CD4-positive, CD25-positive, alpha-beta regulatory T cell (primary cell): Measurements from ENCODE around the gene B3GNT8. TPM values are rescaled to one million over a fixed set of nuclear protein-coding genes. Genes with fewer than 3 reads are reported as not detected.
"Not testable (repeated sequence)": the region's sequence is repeated elsewhere in the genome, so short reads cannot be mapped to it uniquely, and the experiment has no call there.

Experiments used
- ATAC-seq, 2 donors: fragments of 150-1000 bp; cut with Tn5 transposase; one replicate each; pipeline ENCODE4 v1.10.0; 2021; ENCODE audit warnings: low read depth in 2 of 2, moderate number of reproducible peaks in 2 of 2, moderate library complexity in 1 of 2
- DNase-seq, 3 donors: peaks; one replicate each; pipeline versions ENCODE4 v3.0.0 to v3.0.0-alpha.2; 2012 to 2022; ENCODE audit warnings: mixed read lengths in 1 of 3
- H3K27ac ChIP-seq: one replicate; pipeline ENCODE4 v1.7.0; 2013; ENCODE audit warnings: mild to moderate bottlenecking, low read length; ENCODE audit not compliant: insufficient read depth, poor library complexity, severe bottlenecking
- H3K27me3 ChIP-seq: one replicate; pipeline ENCODE4 v1.7.0; 2013; ENCODE audit warnings: low read length; ENCODE audit not compliant: control insufficient read depth, insufficient read depth
- H3K36me3 ChIP-seq: one replicate; pipeline ENCODE4 v1.7.0; 2013; ENCODE audit warnings: mild to moderate bottlenecking, low read length, moderate library complexity; ENCODE audit not compliant: control insufficient read depth, insufficient read depth
- H3K4me1 ChIP-seq: 2 replicates; pipeline ENCODE4 v1.7.0; 2013; ENCODE audit warnings: mild to moderate bottlenecking, low read length; ENCODE audit not compliant: insufficient read depth, control insufficient read depth, poor library complexity, severe bottlenecking
- H3K4me3 ChIP-seq: one replicate; pipeline ENCODE4 v1.7.0; 2013; ENCODE audit warnings: low read depth, mild to moderate bottlenecking, low read length, moderate library complexity
- H3K9me3 ChIP-seq, 2 experiments: 1 replicate in 1 of 2; 2 replicates in 1 of 2; pipeline ENCODE4 v1.7.0; 2013; ENCODE audit warnings: low read length in 2 of 2, mild to moderate bottlenecking in 1 of 2, moderate library complexity in 1 of 2; ENCODE audit not compliant: control insufficient read depth in 2 of 2
- H3K27ac Mint-ChIP-seq, 3 donors: one replicate each; pipeline ENCODE4 v1.8.0; 2020 to 2022; ENCODE audit warnings: mild to moderate bottlenecking in 3 of 3, mixed read lengths in 3 of 3, moderate library complexity in 2 of 3
- H3K27me3 Mint-ChIP-seq: one replicate; pipeline ENCODE4 v1.8.0; 2022; ENCODE audit warnings: mild to moderate bottlenecking, mixed read lengths
- H3K36me3 Mint-ChIP-seq: one replicate; pipeline ENCODE4 v1.8.0; 2020; ENCODE audit warnings: mixed read lengths
- H3K4me1 Mint-ChIP-seq, 4 donors: one replicate each; pipeline ENCODE4 v1.8.0; 2020 to 2022; ENCODE audit warnings: mixed read lengths in 4 of 4, mild to moderate bottlenecking in 1 of 4
- H3K4me3 Mint-ChIP-seq, 4 donors: one replicate each; pipeline ENCODE4 v1.8.0; 2020 to 2022; ENCODE audit warnings: mild to moderate bottlenecking in 4 of 4, mixed read lengths in 4 of 4, moderate library complexity in 3 of 4
- H3K9me3 Mint-ChIP-seq, 7 donors: one replicate each; pipeline ENCODE4 v1.8.0; 2020 to 2022; ENCODE audit warnings: mixed read lengths in 7 of 7, mild to moderate bottlenecking in 3 of 7, moderate library complexity in 2 of 7
- polyA plus RNA-seq, 4 donors: library from polyadenylated mRNA; unstranded; fragments of 300-500 nt; fragmentation: Illumina TruSeq; gene quantifications; one replicate each; pipeline ENCODE4 v1.2.3, GENCODE V29; 2021
- total RNA-seq: library from RNA; stranded (reverse); gene quantifications from one replicate; pipeline ENCODE4 v1.2.3, GENCODE V29; 2022

B3GNT8 gene
- total and polyA plus RNA-seq, 5 donors from 2014 or later = 0.45 to 1.0 (median 0.67) TPM

DNA sequence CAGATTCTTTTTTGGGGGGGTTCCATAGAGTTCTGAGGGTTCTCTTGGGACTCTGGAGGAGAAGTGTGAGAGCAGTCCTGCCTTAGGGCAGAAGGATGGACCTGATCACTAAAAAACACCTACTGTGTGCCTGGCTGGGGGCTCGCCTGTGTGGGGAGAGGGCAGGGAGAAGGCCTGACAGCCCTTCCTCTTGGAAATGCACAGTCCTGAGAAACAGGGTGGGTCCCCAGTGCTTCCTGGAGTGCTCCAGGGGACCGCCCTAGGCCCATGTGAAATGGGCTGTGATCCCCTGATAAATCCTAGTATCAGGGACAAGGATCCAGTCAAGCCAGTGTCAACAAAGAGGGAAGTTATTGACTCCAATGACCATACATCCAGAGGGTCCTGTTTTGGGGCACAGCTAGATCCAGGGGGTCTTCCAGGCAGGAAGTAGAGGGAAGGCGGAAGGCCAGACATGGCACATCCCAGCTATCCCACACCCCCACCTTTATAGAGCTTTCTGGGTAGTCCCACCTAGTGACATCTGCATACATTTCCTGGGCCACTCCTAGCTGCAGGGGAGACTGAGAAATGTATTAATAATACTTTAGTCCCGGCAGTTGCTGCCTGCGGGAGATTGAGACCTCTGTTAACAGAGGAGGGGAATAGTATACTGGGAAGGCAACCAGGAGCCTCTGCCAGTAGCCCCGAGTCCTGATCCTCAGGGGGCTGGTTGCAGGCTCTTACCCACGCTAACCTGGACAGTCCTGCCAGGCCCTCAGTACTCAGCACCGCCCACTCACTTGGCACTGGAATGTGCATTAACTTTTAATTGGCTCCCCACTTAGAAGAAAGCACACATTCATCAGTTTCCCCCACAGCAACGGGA is 15.8 kb downstream of the B3GNT8 start:
- Mint-ChIP-seq H3K4me3 (no peak overlapping the region), H3K4me1 (peaks cover 5 to 13% (median 7%) of the 10 kb centered on the region in 4 donors), H3K9me3 (no peaks in the 10 kb centered on the region), H3K36me3 (peaks cover 28% of the 10 kb centered on the region), H3K27ac (no peak overlapping the region), H3K27me3 (no peaks in the 10 kb centered on the region)
- Histone ChIP-seq H3K4me3 (no peak overlapping the region), H3K27me3 (no peaks in the 10 kb centered on the region), H3K27ac (no peak overlapping the region), H3K4me1 (no peaks in the 10 kb centered on the region), H3K9me3 (no peaks in the 10 kb centered on the region), H3K36me3 (peaks cover 35% of the 10 kb centered on the region)
- ATAC-seq (no peak), DNase-seq (no peak)

DNA sequence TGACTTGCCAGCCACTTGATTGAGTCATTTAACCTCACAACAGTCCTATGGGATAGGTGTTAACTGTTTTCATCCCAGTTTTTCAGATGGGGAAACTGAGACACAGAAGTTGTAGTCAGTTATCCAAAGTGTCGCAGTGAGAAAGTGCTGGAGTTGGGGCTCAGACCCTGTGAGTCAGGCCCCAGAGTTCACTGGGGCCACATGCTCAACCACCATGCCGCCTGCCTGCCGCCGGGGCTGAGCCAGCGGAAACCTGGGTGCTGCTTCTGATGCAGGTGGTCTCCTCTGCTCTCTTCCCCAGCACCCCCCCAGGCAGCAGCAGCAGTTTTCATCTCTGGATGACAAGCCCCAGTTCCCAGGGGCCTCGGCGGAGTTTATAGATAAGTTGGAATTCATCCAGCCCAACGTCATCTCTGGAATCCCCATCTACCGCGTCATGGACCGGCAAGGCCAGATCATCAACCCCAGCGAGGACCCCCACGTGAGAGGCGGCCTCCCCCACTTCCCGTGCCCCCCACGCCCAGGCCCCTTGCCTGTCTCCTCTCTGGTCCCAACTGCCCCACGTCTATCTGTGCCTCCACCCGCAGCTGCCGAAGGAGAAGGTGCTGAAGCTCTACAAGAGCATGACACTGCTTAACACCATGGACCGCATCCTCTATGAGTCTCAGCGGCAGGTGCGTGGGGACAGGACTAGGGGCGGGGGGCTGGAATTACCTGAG is 16.7 kb downstream of the B3GNT8 start:
- peaks cover 25% of the 10 kb centered on the region for H3K36me3 Mint-ChIP-seq
- no peak overlapping the region for H3K27ac Mint-ChIP-seq
- DNase-seq (no peak), ATAC-seq (no peak)
- H3K4me3 Mint-ChIP-seq = no peak overlapping the region
- Histone ChIP-seq H3K4me3 (no peak overlapping the region), H3K9me3 (no peaks in the 10 kb centered on the region), H3K36me3 (peaks cover 31% of the 10 kb centered on the region), H3K27ac (no peak overlapping the region), H3K4me1 (no peaks in the 10 kb centered on the region), H3K27me3 (no peaks in the 10 kb centered on the region)
- H3K9me3 Mint-ChIP-seq = no peaks in the 10 kb centered on the region
- peaks cover 5 to 13% (median 7%) of the 10 kb centered on the region in 4 donors for H3K4me1 Mint-ChIP-seq
- H3K27me3 Mint-ChIP-seq = no peaks in the 10 kb centered on the region

DNA sequence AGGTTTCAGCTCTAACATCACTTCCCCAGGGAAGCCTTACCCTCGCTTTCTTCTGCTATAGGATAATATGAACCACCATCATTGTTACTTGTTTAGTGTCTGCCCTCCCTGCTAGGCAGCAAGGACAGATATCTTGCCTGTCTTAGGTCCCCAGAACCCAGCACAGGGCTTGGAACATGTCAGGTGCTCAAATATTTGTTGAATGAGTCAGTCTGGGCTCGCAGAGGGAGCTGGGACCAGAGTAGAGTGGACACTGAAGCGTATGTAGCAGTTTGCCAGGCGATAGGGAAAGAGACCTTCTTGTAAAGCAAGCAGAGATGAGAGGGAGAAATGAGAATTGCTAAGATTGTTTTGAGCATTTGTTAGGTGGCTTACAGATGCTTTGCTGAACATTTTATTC is 17.9 kb downstream of the B3GNT8 start:
- Histone ChIP-seq H3K9me3 (no peaks in the 10 kb centered on the region), H3K36me3 (peaks cover 21% of the 10 kb centered on the region), H3K4me3 (no peak overlapping the region), H3K27me3 (no peaks in the 10 kb centered on the region), H3K4me1 (no peaks in the 10 kb centered on the region), H3K27ac (no peak overlapping the region)
- Mint-ChIP-seq H3K4me1 (peaks cover 5 to 13% (median 9%) of the 10 kb centered on the region in 4 donors), H3K4me3 (peak overlapping the region in 1 of 4 donors; percentile 7), H3K9me3 (no peaks in the 10 kb centered on the region), H3K27ac (no peak overlapping the region), H3K36me3 (peaks cover 22% of the 10 kb centered on the region), H3K27me3 (no peaks in the 10 kb centered on the region)
- ATAC-seq = no peak
- no peak for DNase-seq

DNA sequence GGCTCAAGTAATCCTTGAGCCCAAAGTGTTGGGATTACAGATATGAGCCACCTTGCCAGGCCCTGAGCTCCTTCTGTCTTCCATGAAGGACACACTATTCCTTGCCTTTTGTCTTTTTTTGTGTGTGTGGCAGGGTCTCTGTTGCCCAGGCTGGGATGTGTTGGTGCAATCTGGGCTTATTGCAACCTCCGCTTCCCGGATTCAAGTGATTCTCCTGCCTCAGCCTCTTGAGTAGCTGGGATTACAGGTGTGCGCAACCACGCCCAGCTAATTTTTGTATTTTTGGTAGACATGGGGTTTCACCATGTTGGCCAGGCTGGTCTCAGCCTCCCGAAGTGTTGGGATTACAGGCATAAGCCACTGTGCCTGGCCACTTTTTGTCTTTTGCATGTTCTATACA is 18.3 kb downstream of the B3GNT8 start:
- not testable (repeated sequence) for DNase-seq, H3K27me3 ChIP-seq, H3K4me1 ChIP-seq, H3K9me3 Mint-ChIP-seq, H3K9me3 ChIP-seq, H3K27ac Mint-ChIP-seq, H3K27me3 Mint-ChIP-seq, H3K4me3 ChIP-seq, H3K27ac ChIP-seq, ATAC-seq
- peaks cover 18% of the 10 kb centered on the region for H3K36me3 ChIP-seq
- peak overlapping the region in 1 of 4 donors; percentile 7 for H3K4me3 Mint-ChIP-seq
- peaks cover 18% of the 10 kb centered on the region for H3K36me3 Mint-ChIP-seq
- H3K4me1 Mint-ChIP-seq = peaks cover 5 to 13% (median 9%) of the 10 kb centered on the region in 4 donors

DNA sequence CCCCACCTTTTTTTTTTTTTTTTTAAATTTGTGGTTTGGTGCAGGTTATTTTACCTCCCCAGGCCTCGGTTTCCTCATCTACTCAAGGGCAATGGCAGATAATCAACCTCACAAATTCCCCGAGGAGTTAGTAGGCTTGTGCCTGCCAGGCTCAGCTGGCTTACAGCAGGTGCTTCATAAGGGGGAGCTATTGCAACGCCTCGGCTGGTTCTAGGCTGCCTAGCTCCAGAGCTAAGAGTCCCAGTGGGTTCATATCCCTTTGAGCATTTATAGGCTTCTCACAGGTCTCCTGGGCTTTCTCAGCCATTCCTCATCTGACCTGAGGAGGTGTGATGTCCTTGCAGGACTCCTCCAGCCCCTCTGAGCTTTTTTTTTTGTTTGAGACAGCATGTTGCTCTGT is 18.9 kb downstream of the B3GNT8 start:
- H3K4me3 Mint-ChIP-seq = no peak overlapping the region
- H3K27me3 Mint-ChIP-seq = no peaks in the 10 kb centered on the region
- DNase-seq (no peak), ATAC-seq (no peak)
- no peak overlapping the region for H3K27ac Mint-ChIP-seq
- peaks cover 5 to 16% (median 9%) of the 10 kb centered on the region in 4 donors for H3K4me1 Mint-ChIP-seq
- Histone ChIP-seq H3K36me3 (peaks cover 13% of the 10 kb centered on the region), H3K4me1 (no peaks in the 10 kb centered on the region), H3K27me3 (no peaks in the 10 kb centered on the region), H3K9me3 (no peaks in the 10 kb centered on the region), H3K4me3 (no peak overlapping the region), H3K27ac (no peak overlapping the region)
- no peaks in the 10 kb centered on the region for H3K9me3 Mint-ChIP-seq
- H3K36me3 Mint-ChIP-seq = peaks cover 12% of the 10 kb centered on the region

DNA sequence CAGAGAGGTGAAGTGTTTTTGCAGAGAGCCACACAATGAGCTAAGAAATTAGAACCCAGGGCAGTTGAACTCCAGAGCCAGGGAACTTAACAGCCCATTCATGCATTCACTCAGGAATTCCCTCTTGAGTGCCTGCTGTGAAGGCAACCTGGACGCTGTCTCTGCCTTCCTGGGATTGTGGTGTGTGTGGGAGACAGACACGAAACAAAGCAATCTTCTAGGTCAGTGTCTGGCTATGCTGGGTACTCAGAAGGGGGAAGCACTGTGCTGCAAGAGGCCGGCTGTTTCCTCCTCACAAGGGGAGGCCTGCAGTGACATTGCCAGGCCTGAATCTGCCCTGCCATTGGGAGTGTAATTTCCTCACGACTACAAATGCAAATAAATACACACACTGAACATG is 19.9 kb downstream of the B3GNT8 start:
- H3K4me3 ChIP-seq = no peak overlapping the region
- H3K36me3 ChIP-seq = peaks cover 11% of the 10 kb centered on the region
- H3K27me3 ChIP-seq = no peaks in the 10 kb centered on the region
- Mint-ChIP-seq H3K4me1 (peaks cover 5 to 16% (median 9%) of the 10 kb centered on the region in 4 donors), H3K9me3 (no peaks in the 10 kb centered on the region), H3K27me3 (no peaks in the 10 kb centered on the region), H3K27ac (peak overlapping the region in 1 of 3 donors; percentile 3), H3K36me3 (peaks cover 12% of the 10 kb centered on the region), H3K4me3 (peak overlapping the region in 1 of 4 donors; percentile 62)
- H3K9me3 ChIP-seq = no peaks in the 10 kb centered on the region
- H3K4me1 ChIP-seq = no peaks in the 10 kb centered on the region
- no peak overlapping the region for H3K27ac ChIP-seq
- ATAC-seq (no peak), DNase-seq (no peak)

DNA sequence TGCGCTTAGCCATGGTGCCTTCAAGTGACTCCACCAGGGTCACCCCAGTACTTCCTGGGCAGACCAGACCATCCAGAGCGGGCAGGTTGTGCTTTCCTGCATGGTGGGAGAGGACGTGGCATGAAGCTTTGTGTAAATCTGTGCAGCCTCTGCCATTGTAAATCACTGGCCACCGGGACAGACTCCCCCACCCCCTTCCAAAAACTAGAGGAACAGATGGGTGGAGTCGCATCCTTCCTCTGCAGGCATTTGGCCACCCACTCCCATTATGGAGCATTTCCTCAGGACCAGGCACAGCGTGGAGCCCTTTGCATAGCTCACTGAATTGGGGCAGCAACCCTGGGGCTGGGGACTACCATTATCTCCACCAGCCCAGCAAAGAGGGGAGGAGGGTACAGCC is 21.4 kb downstream of the B3GNT8 start:
- Histone ChIP-seq H3K27ac (no peak overlapping the region), H3K9me3 (no peaks in the 10 kb centered on the region), H3K27me3 (no peaks in the 10 kb centered on the region), H3K4me3 (no peak overlapping the region), H3K4me1 (no peaks in the 10 kb centered on the region), H3K36me3 (no peaks in the 10 kb centered on the region)
- Mint-ChIP-seq H3K9me3 (no peaks in the 10 kb centered on the region), H3K4me3 (no peak overlapping the region), H3K27me3 (no peaks in the 10 kb centered on the region), H3K4me1 (peaks cover 5 to 26% (median 16%) of the 10 kb centered on the region in 4 donors), H3K27ac (no peak overlapping the region), H3K36me3 (peaks cover 15% of the 10 kb centered on the region)
- ATAC-seq = no peak
- no peak for DNase-seq
